Large intestine (tissue), 3 donors: ENCODE results near the gene ZNF417. TPM values are rescaled to one million over a fixed set of nuclear protein-coding genes. Genes with fewer than 3 reads are reported as not detected.
"Not testable (repeated sequence)": the region's sequence is repeated elsewhere in the genome, so short reads cannot be mapped to it uniquely, and the experiment has no call there.

Source experiments
- DNase-seq, 2 donors: peaks; one replicate each; pipeline versions ENCODE4 v3.0.0 to v3.0.0-alpha.2; 2013
- H3K27ac ChIP-seq: one replicate; pipeline ENCODE4 v1.5.1; 2013; ENCODE audit warnings: low read length
- H3K27me3 ChIP-seq: 2 replicates; pipeline ENCODE4 v1.6.1; 2013; ENCODE audit warnings: low read length; ENCODE audit not compliant: control insufficient read depth, insufficient read depth
- H3K36me3 ChIP-seq: 2 replicates; pipeline ENCODE4 v1.6.1; 2013; ENCODE audit warnings: low read length; ENCODE audit not compliant: control insufficient read depth, insufficient read depth
- H3K4me1 ChIP-seq: one replicate; pipeline ENCODE4 v1.6.1; 2013; ENCODE audit warnings: low read length; ENCODE audit not compliant: control insufficient read depth, insufficient read depth
- H3K4me3 ChIP-seq: one replicate; pipeline ENCODE4 v1.5.1; 2013; ENCODE audit warnings: low read length
- H3K9me3 ChIP-seq: one replicate; pipeline ENCODE4 v1.6.1; 2013; ENCODE audit warnings: mild to moderate bottlenecking, low read depth, low read length, moderate library complexity; ENCODE audit not compliant: control insufficient read depth
- WGBS: methylation state at CpG from one replicate; pipeline ENCODE4 v1.1.5; 2013; ENCODE audit warnings: low lambda C conversion rate; ENCODE audit not compliant: insufficient coverage; 5-methylcytosine and 5-hydroxymethylcytosine counted together
- polyA plus RNA-seq: library from polyadenylated mRNA; unstranded; fragments of 120-200 nt; gene quantifications from one replicate; pipeline ENCODE4 v1.2.1, GENCODE V29; 2013

The ZNF417 gene
- polyA plus RNA-seq, 1 donor = 34.8 TPM

DNA sequence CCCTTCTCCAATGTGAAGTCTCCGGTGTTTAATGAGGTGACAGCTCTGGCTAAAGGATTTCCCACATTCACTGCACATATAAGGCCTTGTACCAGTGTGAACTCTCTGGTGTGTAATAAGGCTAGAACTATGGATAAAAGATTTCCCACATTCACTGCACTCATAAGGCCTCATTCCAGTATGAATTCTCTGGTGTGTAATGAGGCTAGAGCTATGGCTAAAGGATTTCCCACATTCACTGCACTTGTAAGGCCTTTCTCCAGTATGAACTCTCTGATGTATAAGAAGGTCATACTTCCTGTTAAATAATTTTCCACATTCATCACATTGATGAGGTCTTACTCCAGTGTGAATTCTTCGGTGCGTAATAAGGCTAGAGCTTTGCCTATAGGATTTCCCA lies 25.2 kb upstream of the ZNF417 start:
- peaks cover 48% of the 10 kb centered on the region for H3K9me3 ChIP-seq
- WGBS = no CpG with 5 or more reads among the region's 3 CpGs

DNA sequence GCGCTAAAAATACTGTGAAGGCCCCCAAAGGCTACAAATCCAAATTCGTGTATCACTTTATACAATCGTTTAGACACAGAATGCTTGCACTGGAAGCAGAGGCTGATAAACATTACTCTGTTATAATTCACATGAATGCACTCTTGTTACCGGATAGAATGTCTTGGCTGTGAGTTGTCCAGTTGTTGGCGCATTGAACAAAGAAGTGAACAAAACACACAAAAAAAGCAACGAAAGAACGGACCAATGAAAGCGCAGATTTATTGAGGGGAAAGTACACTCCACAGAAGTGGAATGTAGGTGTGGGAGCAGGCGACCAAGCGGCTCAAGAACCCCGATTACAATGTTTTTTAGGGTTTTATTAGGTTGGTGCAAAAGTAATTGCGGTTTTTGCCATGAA lies 19.3 kb upstream of the ZNF417 start:
- no peak overlapping the region for H3K4me3 ChIP-seq
- WGBS = 90% methylated on average over 2 of the region's 12 CpGs
- H3K27ac ChIP-seq = no peak overlapping the region
- H3K4me1 ChIP-seq = no peaks in the 10 kb centered on the region
- DNase-seq = no peak
- peaks cover 23% of the 10 kb centered on the region for H3K36me3 ChIP-seq
- no peaks in the 10 kb centered on the region for H3K27me3 ChIP-seq
- H3K9me3 ChIP-seq = peaks cover 54% of the 10 kb centered on the region

More for the DNA sequence above, 25.2 kb upstream of the ZNF417 start:
- Histone ChIP-seq H3K27me3 (no peaks in the 10 kb centered on the region), H3K4me3 (no peak overlapping the region), H3K36me3 (peaks cover 41% of the 10 kb centered on the region), H3K4me1 (peaks cover 2% of the 10 kb centered on the region), H3K27ac (no peak overlapping the region)
- DNase-seq = no peak

DNA sequence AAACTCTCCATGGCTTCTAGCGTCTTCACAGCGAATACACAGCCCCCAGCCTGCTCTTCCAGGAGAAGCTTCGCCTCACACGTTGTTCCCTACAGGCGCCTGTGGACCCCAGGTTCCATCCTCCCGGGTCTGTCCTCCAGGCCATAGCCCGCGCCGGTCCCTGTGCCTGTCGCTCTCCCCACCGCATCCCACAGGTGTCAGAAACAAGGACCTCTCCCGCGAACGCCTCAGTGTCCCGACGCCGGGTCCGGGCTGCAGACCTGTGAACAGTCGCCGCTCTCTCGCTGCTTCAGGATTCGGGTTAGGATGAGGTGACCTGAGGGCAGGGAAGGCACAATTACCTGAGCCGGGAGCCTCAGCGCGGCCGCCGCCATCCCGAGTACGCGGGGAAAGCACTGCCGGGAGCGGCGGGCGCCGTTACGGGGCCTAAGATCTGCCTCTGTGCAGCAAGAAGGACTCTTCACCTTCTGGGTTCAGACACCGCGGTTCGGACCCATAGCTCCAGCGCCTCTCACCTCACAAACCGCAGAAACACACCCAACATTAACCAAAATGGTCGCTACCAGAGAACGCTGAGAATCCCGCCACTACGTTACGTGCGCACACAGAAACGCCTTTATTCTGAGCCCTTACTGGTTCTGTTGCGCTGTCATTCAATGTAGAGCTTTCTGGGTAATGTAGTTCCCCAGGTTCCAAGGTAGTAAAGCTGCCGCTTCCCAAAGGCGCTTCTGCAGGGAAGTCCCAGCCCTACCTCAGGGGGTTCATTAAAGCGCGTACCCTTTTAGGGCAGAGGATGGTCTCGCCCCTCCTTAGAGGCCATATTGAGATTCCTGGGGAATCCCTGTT lies 18.7 kb upstream of the ZNF417 start, which contains the start of gene ZNF418:
TSS of gene ZNF418 (minus strand) at position 583 of the 846 bp plus-strand sequence. CDS start 1,580 bp downstream, outside the sequence.
- H3K27ac ChIP-seq = peak within 1 kb of the TSS; percentile 83
- H3K27me3 ChIP-seq = no peaks in the 10 kb centered on the region
- peak within 1 kb of the TSS; percentile 87 for H3K4me3 ChIP-seq
- H3K36me3 ChIP-seq = peaks cover 27% of the 10 kb centered on the region
- H3K9me3 ChIP-seq = peaks cover 61% of the 10 kb centered on the region
- H3K4me1 ChIP-seq = no peaks in the 10 kb centered on the region
- WGBS = no CpG with 5 or more reads among the region's 54 CpGs
- peak; percentile 69 to 88 for DNase-seq

DNA sequence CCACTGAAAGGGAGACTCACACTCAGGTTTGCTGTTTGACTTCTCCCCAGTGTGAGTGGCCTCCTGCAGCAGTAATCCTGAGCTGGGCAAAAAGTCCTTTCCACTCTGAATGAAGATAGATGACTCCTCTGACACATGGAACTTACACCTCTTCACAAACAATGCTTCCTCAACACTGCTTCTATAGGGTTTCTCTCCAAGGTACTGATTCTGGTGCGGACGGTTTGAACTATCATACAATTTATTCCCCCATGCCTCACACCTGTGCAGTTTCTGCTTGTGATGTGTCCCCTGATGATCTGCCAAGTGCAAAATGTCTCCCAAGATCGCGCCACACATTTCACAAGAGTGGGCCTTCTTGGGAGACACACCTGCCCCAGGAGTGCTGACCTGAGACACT lies 11.2 kb upstream of the ZNF417 start:
- no peak for DNase-seq
- Histone ChIP-seq H3K27ac (no peak overlapping the region), H3K4me3 (no peak overlapping the region), H3K36me3 (peaks cover 52% of the 10 kb centered on the region), H3K9me3 (peaks cover 49% of the 10 kb centered on the region), H3K4me1 (no peaks in the 10 kb centered on the region), H3K27me3 (no peaks in the 10 kb centered on the region)
- WGBS = no CpG with 5 or more reads among the region's 4 CpGs

DNA sequence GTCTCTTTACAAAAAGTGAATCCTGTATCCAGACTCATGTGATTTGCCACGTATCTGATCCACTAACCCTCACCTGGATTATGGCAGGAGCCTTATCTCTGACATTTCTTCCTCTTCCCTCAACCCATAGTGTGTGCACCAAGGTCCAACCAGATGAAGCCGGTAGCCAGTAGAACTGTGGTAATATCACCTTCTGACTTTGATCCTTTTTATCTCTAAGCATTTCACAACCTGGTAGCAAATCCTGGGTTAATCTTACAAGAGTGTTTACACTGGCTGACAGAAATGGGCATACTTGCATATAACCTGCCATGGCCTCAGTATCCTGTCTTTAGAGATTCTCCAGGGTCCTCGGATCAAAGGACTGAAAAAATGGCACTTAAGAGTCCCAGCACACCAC lies 1.9 kb downstream of the ZNF417 start:
- peaks cover 30% of the 10 kb centered on the region for H3K36me3 ChIP-seq
- WGBS = no CpG with 5 or more reads among the region's 3 CpGs
- peak; percentile 79 to 88 for DNase-seq
- no peak overlapping the region for H3K4me3 ChIP-seq
- peaks cover 16% of the 10 kb centered on the region for H3K9me3 ChIP-seq
- peaks cover 5% of the 10 kb centered on the region for H3K4me1 ChIP-seq
- no peaks in the 10 kb centered on the region for H3K27me3 ChIP-seq
- peak overlapping the region; percentile 44 for H3K27ac ChIP-seq

DNA sequence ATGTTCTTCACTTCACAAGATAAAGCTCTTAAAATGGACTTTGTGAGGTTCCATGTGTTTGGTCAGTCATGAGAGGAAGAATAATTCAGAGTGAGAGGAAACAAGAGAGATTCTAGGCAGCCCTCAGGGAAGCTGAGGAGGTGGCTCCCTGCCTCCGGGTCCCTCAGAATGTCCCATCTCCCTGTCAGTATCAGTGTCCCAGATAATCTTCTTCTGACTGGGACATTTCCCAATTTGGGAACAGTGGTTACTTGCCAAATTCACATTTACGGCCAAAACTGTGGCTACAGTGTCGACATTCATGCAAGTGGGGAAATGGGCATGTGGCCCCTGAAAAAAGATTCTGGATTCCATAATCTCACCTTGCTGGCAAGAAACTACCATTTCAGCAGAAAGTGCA lies 9.0 kb downstream of the ZNF417 start:
- peaks cover 3% of the 10 kb centered on the region for H3K4me1 ChIP-seq
- no peak overlapping the region for H3K4me3 ChIP-seq
- H3K36me3 ChIP-seq = peaks cover 46% of the 10 kb centered on the region
- no peak for DNase-seq
- no peak overlapping the region for H3K27ac ChIP-seq
- peaks cover 22% of the 10 kb centered on the region for H3K9me3 ChIP-seq
- H3K27me3 ChIP-seq = no peaks in the 10 kb centered on the region
- WGBS = no CpG with 5 or more reads among the region's 3 CpGs

DNA sequence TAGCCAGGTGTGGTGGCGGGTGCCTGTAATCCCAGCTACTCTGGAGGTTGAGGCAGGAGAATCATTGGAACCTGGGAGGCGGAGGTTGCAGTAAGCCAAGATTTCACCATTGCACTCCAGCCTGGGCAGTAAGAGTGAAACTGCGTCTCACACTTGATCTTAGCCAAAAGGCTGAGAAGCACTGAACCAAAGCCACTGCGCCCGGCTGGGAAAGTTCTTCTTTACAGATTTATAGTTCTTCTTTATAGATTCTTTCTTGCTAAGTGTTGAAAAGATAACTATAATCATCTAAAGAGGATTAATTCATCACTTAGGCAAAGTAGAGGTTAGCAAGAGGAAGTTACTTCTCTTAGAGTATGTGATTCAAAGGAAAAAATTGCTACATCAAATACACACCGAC lies 11.1 kb downstream of the ZNF417 start:
- peaks cover 3% of the 10 kb centered on the region for H3K4me1 ChIP-seq
- DNase-seq = no peak
- peaks cover 10% of the 10 kb centered on the region for H3K9me3 ChIP-seq
- no peak overlapping the region for H3K27ac ChIP-seq
- 93% methylated on average over 2 of the region's 6 CpGs for WGBS
- H3K36me3 ChIP-seq = peaks cover 30% of the 10 kb centered on the region
- H3K27me3 ChIP-seq = no peaks in the 10 kb centered on the region
- no peak overlapping the region for H3K4me3 ChIP-seq

DNA sequence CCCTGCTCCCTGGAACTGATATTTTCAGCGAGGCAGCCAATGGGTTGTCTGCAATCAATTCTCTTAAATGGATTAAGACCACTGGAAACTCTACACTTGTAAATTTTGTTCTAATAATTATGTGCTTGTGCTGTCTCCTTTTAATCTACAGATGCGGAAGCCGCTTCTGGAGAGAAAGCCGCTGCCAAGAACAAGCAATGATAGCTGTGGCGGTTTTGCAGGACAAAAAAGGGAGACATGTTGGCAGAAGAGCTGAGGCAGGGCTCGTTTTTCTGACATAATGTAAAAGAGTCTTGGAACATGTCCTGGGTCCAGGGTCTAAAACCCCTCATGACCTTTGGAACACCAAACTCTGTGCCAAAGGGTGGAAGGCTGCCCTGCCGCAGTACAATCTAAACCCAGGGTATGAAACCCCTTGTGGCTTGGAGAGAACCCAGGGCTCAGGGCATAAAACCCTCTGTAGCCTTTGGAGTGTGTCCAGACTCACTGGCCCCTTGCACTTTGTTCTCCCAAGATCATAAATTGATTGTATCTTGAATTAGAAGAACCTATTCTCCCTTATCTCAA lies 12.7 kb downstream of the ZNF417 start:
- H3K36me3 ChIP-seq = peaks cover 20% of the 10 kb centered on the region
- H3K9me3 ChIP-seq = peaks cover 9% of the 10 kb centered on the region
- H3K4me1 ChIP-seq = peaks cover 3% of the 10 kb centered on the region
- WGBS = no CpG with 5 or more reads among the region's 7 CpGs
- peak; percentile 30 to 78 for DNase-seq
- no peak overlapping the region for H3K4me3 ChIP-seq
- H3K27me3 ChIP-seq = no peaks in the 10 kb centered on the region
- peak overlapping the region; percentile 32 for H3K27ac ChIP-seq

DNA sequence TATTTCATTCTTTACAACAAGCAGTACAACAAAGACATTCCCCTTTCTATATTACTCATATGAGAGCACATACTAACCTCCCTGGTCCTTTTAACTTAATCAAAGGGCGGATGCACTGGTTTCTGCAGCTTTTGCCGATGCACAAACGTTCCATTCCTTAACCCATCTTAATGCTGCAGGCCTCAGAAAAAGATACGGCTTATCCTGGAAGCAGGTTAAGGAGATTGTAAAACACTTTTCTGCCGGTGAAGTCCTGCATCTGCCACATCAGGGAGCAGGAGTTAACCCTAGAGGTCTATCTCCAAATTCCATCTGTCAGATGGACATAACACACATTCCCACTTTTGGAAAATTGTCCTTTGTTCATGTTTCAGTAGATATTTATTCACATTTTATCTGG lies 16.1 kb downstream of the ZNF417 start:
- peaks cover 3% of the 10 kb centered on the region for H3K4me1 ChIP-seq
- H3K4me3 ChIP-seq = no peak overlapping the region
- peaks cover 2% of the 10 kb centered on the region for H3K36me3 ChIP-seq
- no peak overlapping the region for H3K27ac ChIP-seq
- H3K27me3 ChIP-seq = no peaks in the 10 kb centered on the region
- WGBS = no CpG with 5 or more reads among the region's 5 CpGs
- H3K9me3 ChIP-seq = peaks cover 7% of the 10 kb centered on the region
- no peak for DNase-seq

DNA sequence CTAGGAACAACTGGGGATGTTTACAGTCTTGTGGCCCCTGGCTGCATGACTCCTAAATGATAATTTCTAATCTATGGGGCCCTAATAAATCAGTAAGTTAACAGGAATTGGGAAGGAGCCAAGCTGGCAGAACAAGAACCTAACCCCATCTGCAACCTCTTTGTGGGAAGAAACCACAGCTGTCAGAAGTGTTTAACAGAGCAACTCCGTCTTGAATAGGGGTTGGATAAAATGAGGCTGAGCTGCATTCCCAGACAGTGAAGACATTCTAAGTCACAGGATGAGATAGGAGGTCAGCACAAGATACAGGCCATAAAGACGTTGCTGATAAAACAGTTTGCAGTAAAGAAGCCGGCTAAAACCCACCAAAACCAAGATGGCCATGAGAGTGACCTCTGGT lies 25.7 kb downstream of the ZNF417 start:
- not testable (repeated sequence) for H3K4me1 ChIP-seq, H3K36me3 ChIP-seq, H3K4me3 ChIP-seq, H3K27me3 ChIP-seq, H3K27ac ChIP-seq, H3K9me3 ChIP-seq
- DNase-seq = peak in 1 of 2 donors; percentile 29
- no CpG with 5 or more reads among the region's 3 CpGs for WGBS
